ENCODE data around the gene RFC4. TPM values are rescaled to one million over a fixed set of nuclear protein-coding genes. Genes with fewer than 3 reads are reported as not detected.

RFC4 gene
- total RNA-seq, 4 donors from 2014 or later: 8.1 to 12.2 (median 10.5) TPM

DNA sequence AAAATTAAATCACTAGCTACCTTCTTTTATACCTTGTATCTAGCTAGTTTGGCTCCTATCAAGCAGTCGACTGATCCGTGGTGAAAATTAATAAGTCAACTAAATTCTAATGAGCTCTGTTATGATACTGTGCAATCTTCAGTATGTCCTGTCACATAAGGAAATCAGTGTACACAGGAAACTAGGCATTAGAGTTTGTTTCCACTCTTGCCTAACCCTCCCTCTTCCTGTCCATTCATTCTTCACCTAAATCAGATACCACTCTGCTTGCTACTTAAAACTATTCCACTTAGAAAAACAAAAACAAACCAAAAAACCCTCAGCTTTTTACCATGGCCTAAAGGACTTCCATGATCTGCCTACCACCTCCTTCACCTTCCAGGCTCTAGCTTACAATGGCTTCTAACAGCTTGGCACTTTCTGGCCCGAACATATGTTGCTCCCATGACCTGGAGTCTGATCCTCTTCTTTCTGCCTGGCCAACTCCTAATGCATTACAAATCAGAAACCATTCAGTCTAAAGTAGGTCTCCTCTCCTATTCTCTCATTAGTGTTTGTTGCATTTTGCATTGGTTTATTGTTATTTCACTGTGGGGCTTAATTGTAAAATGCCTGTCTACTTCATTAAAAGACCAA, 7.9 kb downstream of the RFC4 start:
- Histone ChIP-seq H3K9me3 (no peaks in the 10 kb centered on the region), H3K36me3 (peaks cover 0 to 80% of the 10 kb centered on the region in 2 donors), H3K27me3 (no peaks in the 10 kb centered on the region), H3K27ac (no peak overlapping the region), H3K4me3 (no peak overlapping the region), H3K4me1 (no peaks in the 10 kb centered on the region)
- WGBS, 2 donors (ENCODE audit: low coverage in 1 of 2): 74 to 88% methylated on average over 3 of the region's 3 CpGs
- TF ChIP-seq, protein P1, sequence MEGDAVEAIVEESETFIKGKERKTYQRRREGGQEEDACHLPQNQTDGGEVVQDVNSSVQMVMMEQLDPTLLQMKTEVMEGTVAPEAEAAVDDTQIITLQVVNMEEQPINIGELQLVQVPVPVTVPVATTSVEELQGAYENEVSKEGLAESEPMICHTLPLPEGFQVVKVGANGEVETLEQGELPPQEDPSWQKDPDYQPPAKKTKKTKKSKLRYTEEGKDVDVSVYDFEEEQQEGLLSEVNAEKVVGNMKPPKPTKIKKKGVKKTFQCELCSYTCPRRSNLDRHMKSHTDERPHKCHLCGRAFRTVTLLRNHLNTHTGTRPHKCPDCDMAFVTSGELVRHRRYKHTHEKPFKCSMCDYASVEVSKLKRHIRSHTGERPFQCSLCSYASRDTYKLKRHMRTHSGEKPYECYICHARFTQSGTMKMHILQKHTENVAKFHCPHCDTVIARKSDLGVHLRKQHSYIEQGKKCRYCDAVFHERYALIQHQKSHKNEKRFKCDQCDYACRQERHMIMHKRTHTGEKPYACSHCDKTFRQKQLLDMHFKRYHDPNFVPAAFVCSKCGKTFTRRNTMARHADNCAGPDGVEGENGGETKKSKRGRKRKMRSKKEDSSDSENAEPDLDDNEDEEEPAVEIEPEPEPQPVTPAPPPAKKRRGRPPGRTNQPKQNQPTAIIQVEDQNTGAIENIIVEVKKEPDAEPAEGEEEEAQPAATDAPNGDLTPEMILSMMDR (IDR thresholded peaks at IDR 0.05): no peak
- TF ChIP-seq POLR2AphosphoS5 (IDR thresholded peaks at IDR 0.05) (no peak), EP300 (IDR thresholded peaks at IDR 0.05) (no peak), POLR2A (IDR thresholded peaks at IDR 0.05) (no peak)
- ATAC-seq: no peak

DNA sequence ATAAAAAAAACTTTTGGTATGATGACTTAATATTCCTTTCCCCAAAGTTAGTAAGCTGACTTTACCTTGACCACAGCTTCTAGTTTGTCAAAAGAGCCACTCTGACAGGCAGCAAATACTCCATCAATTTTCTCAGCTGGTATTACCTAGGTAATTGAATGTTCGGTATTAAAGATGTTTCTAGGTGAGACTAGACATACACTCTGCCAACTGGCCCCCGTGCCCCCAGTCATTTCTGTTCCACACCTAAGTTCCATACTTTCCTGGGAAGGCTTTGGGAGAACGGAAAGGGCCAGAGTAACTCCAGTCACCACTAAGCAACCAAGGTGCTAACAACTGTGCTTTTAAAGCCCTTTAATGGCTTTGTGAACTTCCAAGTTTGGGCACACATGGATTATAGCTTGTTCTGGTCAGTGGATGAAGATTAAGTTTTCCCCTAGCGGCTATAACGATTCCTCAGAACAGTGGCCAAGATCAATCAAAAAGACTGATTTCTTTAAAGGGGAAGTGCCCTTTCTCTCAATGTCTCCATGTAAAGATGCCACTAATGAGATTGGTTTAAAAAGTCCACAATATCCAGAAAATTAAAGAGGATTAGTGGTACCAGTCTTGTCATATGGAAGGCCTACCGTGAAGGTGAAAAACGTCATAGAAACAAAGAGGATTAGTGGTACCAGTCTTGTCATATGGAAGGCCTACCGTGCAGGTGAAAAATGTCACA, 15.9 kb downstream of the RFC4 start:
- TF ChIP-seq EP300 (IDR thresholded peaks at IDR 0.05) (no peak), POLR2AphosphoS5 (IDR thresholded peaks at IDR 0.05) (peak; percentile 15)
- TF ChIP-seq, protein P1 (IDR thresholded peaks at IDR 0.05): peak in 1 of 4 experiments; percentile 11
- Histone ChIP-seq H3K4me1 (peaks cover 23 to 49% (median 25%) of the 10 kb centered on the region in 3 donors), H3K36me3 (peaks cover 33 to 85% of the 10 kb centered on the region in 2 donors), H3K27ac (peak overlapping the region in 2 of 4 donors; percentile 41 to 45), H3K27me3 (no peaks in the 10 kb centered on the region), H3K9me3 (no peaks in the 10 kb centered on the region), H3K4me3 (no peak overlapping the region)
- ATAC-seq: no peak
- 54 to 63% methylated on average over 7 of the region's 8 CpGs for WGBS, 2 donors (ENCODE audit: low coverage in 1 of 2)

DNA sequence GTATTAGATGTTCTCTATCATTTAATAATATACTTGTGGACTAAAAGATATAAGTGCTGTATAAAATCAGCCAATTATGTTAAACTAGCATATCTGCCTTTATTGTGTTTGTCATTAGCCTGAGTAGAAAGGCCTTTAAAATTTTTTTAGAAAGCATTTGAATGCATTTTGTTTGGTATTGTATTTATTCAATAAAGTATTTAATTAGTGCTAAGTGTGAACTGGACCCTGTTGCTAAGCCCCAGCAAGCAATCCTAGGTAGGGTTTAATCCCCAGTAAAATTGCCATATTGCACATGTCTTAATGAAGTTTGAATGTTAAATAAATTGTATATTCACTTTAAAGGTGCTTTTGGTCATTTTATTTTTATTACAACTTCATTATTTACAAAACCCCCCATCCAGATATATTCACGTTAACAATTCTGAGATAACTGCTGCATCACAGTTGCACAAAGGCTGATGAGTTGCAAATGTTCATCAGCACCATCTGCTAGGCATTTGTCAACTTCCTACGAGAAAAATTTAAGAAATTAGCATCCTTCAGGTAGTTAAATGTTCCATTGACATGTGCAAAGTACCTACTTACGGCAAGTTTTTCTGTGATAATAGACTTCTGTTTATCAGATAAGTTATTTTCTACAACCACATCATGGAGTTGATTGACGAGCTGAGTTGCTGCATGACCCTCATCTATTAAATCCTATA, 16.6 kb downstream of the RFC4 start:
- no peak for ATAC-seq
- no peak for TF ChIP-seq POLR2A (IDR thresholded peaks at IDR 0.05)
- Histone ChIP-seq H3K4me3 (no peak overlapping the region), H3K4me1 (peaks cover 29 to 56% (median 30%) of the 10 kb centered on the region in 3 donors), H3K27ac (no peak overlapping the region), H3K36me3 (peaks cover 36 to 89% of the 10 kb centered on the region in 2 donors), H3K9me3 (no peaks in the 10 kb centered on the region), H3K27me3 (no peaks in the 10 kb centered on the region)
- 35 to 39% methylated on average over 4 of the region's 4 CpGs for WGBS, 2 donors (ENCODE audit: low coverage in 1 of 2)

DNA sequence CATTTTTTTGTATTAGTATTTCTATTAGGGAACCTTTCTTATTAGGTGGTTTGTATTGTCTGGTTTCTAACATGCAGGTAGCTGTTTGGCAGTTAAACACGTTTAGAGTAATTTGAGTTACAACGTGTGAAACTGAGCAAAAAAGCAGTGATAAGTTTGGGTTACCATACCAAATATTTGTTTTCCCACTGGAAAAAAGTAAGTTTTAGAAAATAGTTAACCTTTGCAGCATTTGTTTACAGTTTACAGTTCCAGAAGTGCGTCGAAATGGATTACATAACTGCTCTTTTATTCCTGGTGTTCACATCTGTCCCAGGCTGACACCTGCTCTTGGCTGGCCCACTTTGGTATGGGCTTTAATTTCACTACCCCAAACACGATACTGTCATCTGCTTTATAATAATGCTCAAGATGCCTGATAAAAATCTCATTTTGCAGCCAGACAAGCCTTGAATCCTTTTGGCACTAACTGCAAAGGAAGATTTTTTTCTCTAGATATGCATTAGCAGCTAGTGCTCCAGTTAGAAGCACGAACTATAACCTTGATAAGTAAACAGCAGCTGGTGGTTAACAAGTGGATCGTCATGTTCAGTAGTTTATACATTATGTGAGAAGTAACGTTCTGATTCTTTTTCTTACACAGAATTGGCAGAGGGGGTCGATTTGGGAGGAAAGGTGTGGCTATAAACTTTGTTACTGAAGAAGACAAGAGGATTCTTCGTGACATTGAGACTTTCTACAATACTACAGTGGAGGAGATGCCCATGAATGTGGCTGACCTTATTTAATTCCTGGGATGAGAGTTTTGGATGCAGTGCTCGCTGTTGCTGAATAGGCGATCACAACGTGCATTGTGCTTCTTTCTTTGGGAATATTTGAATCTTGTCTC, 17.6 kb downstream of the RFC4 start:
- no peak overlapping the region for H3K27ac ChIP-seq
- no peaks in the 10 kb centered on the region for H3K27me3 ChIP-seq
- ATAC-seq: no peak
- H3K9me3 ChIP-seq: no peaks in the 10 kb centered on the region
- peaks cover 38 to 83% of the 10 kb centered on the region in 2 donors for H3K36me3 ChIP-seq
- 35 to 45% methylated on average over 12 to 13 of the region's 13 CpGs for WGBS, 2 donors (ENCODE audit: low coverage in 1 of 2)
- TF ChIP-seq, protein P1 (IDR thresholded peaks at IDR 0.05): no peak
- TF ChIP-seq POLR2A (IDR thresholded peaks at IDR 0.05) (no peak), POLR2AphosphoS5 (IDR thresholded peaks at IDR 0.05) (no peak), EP300 (IDR thresholded peaks at IDR 0.05) (no peak)
- H3K4me3 ChIP-seq: no peak overlapping the region
- peaks cover 29 to 60% (median 30%) of the 10 kb centered on the region in 3 donors for H3K4me1 ChIP-seq

Data from gastroesophageal sphincter (tissue), 4 donors.